ENCODE results near the gene BDKRB2. TPM values are rescaled to one million over a fixed set of nuclear protein-coding genes. Genes with fewer than 3 reads are reported as not detected.

Gene BDKRB2
- 1 to 10 TPM; 2.1 to 6.2 (median 2.8) TPM for total RNA-seq

DNA sequence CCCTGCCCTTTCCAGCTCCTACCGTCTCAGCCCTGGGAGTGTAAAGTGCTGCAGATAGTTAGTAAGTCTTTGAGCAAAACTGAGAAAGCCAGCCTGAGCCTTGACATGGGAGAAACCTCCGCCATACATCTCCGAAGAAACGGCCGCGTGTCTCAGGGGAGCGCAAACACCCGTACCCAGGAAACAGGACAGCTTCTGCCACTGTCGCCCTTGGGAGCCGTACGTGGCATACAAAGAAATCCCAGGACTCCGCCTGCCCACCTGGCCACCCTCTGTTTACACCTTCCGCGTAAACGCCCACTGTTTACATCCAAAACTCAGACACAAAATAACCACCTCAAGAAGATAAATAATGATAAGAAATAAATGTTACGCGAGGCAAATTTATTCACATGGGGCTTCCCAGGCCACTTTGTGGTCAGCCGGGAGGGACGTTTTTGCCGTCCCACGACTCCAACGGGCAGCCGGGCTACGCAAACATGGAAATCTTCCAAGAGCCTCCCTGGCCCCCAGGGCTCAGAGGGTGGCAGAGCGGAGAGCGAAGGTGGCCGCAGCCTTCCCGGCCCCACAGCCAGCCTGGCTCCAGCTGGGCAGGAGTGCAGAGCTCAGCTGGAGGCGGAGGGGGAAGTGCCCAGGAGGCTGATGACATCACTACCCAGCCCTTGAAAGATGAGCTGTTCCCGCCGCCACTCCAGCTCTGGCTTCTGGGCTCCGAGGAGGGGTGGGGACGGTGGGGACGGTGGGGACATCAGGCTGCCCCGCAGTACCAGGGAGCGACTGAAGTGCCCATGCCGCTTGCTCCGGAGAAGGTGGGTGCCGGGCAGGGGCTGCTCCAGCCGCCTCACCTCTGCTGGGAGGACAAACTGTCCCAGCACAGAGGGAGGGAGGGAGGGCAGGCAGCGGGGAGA lies at the start of gene BDKRB2:
Gene BDKRB2 (plus strand): TSS at position 689 of the 908 bp plus-strand sequence. CDS start 32,269 bp downstream, outside the sequence.
- TF ChIP-seq, protein P1, sequence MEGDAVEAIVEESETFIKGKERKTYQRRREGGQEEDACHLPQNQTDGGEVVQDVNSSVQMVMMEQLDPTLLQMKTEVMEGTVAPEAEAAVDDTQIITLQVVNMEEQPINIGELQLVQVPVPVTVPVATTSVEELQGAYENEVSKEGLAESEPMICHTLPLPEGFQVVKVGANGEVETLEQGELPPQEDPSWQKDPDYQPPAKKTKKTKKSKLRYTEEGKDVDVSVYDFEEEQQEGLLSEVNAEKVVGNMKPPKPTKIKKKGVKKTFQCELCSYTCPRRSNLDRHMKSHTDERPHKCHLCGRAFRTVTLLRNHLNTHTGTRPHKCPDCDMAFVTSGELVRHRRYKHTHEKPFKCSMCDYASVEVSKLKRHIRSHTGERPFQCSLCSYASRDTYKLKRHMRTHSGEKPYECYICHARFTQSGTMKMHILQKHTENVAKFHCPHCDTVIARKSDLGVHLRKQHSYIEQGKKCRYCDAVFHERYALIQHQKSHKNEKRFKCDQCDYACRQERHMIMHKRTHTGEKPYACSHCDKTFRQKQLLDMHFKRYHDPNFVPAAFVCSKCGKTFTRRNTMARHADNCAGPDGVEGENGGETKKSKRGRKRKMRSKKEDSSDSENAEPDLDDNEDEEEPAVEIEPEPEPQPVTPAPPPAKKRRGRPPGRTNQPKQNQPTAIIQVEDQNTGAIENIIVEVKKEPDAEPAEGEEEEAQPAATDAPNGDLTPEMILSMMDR (IDR thresholded peaks at IDR 0.05; ENCODE audit: low read depth) = no peak

DNA sequence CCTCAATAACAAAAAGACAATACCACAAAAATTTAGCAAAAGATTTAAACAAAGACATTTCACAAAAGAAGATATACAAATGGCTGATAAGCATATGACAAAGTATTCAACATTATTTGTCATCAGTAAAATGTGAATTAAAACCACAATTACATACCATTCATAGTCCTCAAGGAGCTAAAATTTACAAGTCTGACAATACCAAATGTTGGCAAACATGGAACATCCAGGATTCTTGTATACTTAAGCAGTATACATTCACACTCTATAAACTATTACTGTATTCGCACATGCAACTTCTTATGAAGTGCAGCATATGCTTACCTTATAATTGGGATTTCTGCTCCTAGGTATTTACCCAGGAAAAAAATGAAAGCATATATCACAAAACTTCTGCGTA lies 49.7 kb upstream of the BDKRB2 start:
- TF ChIP-seq, protein P1 (IDR thresholded peaks at IDR 0.05; ENCODE audit: low read depth) = no peak

DNA sequence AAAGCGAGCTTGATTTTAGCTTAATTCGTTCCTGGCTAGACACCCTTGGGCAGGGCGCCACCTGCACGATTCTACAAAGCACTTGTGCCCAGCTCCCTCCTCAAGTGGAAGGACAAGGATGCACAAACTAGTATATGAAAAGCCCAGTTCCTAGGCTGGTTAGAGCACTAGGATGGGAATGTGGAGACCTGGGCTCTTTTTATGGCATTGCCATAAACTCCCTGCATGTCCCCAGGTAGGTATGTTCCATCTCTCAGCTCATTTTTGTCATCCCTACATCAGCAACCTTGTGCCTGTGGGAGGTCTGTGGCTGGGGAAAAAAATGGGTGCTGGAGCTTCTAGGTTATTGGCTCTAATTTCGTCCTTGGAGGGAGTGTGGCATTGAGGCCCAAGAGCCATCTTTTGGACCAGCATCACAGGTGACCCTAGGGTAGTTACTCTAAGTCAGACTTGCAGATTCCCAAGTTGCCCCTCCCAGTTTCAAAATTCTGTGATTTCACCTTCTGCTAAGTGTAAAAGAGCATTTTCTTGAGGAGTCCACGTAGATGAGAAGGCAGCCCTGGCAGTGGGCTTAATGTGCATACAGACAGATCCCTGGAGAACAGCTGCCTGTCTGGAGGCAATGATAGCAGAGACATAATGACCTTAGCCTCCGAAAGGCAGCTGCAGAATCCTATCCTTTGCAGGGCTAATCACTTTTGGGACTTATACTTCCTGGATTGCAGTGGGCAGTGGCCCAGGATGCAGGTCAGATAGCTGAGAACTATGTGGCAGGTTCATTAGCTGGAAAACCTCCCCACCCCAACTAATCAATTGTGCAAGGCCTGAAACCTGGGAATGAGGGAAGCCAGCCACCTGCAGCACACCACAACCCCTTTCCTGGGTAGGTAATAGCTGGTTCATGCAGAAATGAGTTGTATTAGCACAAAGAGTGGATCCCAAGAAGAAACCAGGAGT lies 47.6 kb upstream of the BDKRB2 start:
- TF ChIP-seq, protein P1 (IDR thresholded peaks at IDR 0.05; ENCODE audit: low read depth) = no peak

DNA sequence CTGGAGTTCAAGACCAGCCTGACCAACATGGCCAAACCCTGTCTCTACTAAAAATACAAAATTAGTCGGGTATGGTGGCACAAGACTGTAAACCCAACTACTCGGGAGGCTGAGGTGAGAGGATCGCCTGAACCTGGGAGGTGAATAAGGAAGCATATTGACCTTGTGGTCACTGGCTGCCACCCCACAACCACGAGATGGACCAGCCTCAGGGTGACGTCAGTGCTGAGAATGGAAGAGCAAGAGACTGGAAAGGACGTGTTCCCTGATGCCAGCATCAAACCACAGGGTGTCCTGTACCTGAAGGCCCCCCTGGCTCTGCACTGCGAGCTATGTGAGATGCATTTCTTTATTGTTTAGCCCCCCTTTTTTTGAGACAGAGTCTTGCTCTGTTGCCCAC lies 45.9 kb upstream of the BDKRB2 start:
- TF ChIP-seq, protein P1 (IDR thresholded peaks at IDR 0.05; ENCODE audit: low read depth) = no peak

DNA sequence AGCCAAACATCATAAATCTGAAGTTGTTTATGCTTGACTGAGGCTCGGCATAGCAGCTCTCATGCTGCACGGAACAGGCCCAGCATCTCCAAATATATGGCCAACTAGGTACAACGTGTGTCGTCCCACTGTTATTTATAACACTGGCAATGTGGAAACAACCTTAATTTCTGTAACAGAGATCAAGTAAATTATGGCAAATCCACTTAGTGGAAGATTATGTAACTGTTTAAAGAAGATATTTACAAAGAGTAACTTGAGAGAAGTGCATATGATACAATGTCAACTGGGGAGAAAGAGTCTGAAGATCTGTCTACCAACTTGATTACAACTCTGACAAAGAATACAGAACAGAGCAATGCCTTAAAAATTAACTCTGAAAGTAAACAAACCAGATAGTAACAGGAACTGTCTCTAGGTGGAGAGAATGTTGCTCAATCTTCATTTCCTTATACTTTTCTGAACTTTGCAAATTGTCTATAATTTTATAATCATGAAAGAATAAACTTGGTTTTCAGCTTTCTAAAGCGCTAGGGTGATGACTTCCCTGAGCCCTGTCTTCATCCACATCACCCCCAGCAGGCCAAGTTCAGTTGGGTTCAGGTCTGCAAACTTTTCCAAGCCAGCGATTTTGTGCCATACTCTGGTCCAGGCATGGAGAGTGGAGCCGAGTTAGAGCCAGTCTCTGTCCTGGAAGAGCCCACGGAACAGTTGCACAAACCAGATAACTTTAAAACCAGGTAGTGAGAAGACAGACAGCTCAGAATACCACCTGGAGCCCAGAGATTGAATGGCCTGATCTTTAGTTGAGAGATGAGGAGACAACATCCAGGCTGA lies 44.3 kb upstream of the BDKRB2 start:
- TF ChIP-seq, protein P1 (IDR thresholded peaks at IDR 0.05; ENCODE audit: low read depth) = no peak

DNA sequence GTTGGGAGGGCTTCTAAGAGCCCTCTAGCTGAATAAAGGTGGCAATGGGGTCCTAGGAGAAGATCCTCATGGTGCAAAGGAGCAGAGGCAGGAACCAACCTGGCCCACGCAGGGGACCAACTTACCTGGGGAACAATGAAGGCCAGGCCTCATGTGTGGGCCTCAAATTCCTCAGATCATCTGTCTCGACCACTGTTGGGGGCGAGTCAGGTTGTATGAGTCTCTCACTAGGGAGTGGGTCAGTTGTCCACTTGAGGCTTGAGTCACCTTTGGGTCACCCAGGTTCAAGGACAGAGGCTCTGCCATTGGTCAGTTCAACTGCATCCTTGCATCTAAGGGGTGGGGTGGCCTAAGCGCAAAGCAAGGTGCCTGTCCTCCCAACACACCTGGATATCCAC lies 43.7 kb upstream of the BDKRB2 start:
- TF ChIP-seq, protein P1 (IDR thresholded peaks at IDR 0.05; ENCODE audit: low read depth) = no peak
